Measurements from ENCODE around the gene CMSS1. TPM values are rescaled to one million over a fixed set of nuclear protein-coding genes. Genes with fewer than 3 reads are reported as not detected.

The CMSS1 gene
- total RNA-seq, 1 donor from 2014 or later = 56.3 TPM

GRCh38 chr3:100120693-100121092 is 303.0 kb downstream of the CMSS1 start:
- no peak overlapping the region for H3K27ac Mint-ChIP-seq
- no peaks in the 10 kb centered on the region for H3K9me3 ChIP-seq (ENCODE audit: low read depth)
- H3K4me3 ChIP-seq = no peak overlapping the region
- H3K9ac ChIP-seq = no peak overlapping the region
- no peak overlapping the region for H3K4me3 Mint-ChIP-seq
- no peaks in the 10 kb centered on the region for H3K27me3 ChIP-seq
- no peaks in the 10 kb centered on the region for H3K36me3 Mint-ChIP-seq
- no peaks in the 10 kb centered on the region for H3K36me3 ChIP-seq
- H3K4me2 ChIP-seq = no peak overlapping the region
- H3K27ac ChIP-seq = no peak overlapping the region
- no peak for DNase-seq (ENCODE audit: low spot score)
- H3K4me1 Mint-ChIP-seq = peaks cover 8% of the 10 kb centered on the region
- H3K79me2 ChIP-seq (ENCODE audit: low read depth) = no peaks in the 10 kb centered on the region
- H3K27me3 Mint-ChIP-seq (ENCODE audit: insufficient read depth, low read depth) = no peaks in the 10 kb centered on the region
- H3K4me1 ChIP-seq = peaks cover 12% of the 10 kb centered on the region
- H4K20me1 ChIP-seq (ENCODE audit: low read depth) = no peaks in the 10 kb centered on the region
- no peak for TF ChIP-seq EZH2 (IDR thresholded peaks at IDR 0.05)
- TF ChIP-seq EZH2phosphoT487 (IDR thresholded peaks at IDR 0.05) = no peak
- TF ChIP-seq CTCF (IDR thresholded peaks at IDR 0.05) = no peak
- no peak overlapping the region for H2AFZ ChIP-seq (replicated peaks)
- H3K9me3 Mint-ChIP-seq = no peaks in the 10 kb centered on the region
- H3F3A ChIP-seq (ENCODE audit: low read depth) = no peaks in the 10 kb centered on the region

DNA sequence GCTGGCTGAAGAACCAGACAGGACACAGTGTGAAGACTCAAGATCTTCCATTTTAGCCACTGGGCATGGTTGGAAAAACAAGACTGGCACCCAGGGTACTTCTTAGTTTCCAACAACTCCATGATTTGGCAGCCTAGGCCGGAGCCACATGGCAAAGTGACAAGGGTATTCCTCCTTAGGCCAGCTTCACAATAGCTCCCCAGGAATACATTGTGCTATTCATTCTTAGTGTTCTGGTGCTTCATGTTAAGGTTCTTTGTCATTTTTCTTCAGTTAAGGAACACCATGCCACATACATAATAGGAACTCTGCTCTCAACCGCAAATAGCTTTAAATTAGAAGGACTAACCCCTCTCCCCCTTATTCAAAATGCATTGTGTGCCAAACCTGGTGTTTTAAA is 304.7 kb downstream of the CMSS1 start:
- H3K36me3 ChIP-seq = no peaks in the 10 kb centered on the region
- peaks cover 12% of the 10 kb centered on the region for H3K4me1 ChIP-seq
- Mint-ChIP-seq H3K36me3 (no peaks in the 10 kb centered on the region), H3K4me1 (peaks cover 8% of the 10 kb centered on the region), H3K27ac (no peak overlapping the region), H3K27me3 (ENCODE audit: insufficient read depth, low read depth) (no peaks in the 10 kb centered on the region), H3K4me3 (no peak overlapping the region), H3K9me3 (no peaks in the 10 kb centered on the region)
- H4K20me1 ChIP-seq (ENCODE audit: low read depth) = no peaks in the 10 kb centered on the region
- H3K9ac ChIP-seq = no peak overlapping the region
- peak; percentile 35 for DNase-seq (ENCODE audit: low spot score)
- no peak overlapping the region for H3K4me3 ChIP-seq
- H3F3A ChIP-seq (ENCODE audit: low read depth) = no peaks in the 10 kb centered on the region
- H3K27me3 ChIP-seq = no peaks in the 10 kb centered on the region
- no peaks in the 10 kb centered on the region for H3K79me2 ChIP-seq (ENCODE audit: low read depth)
- H3K27ac ChIP-seq = peak overlapping the region; percentile 31
- no peak overlapping the region for H2AFZ ChIP-seq (replicated peaks)
- no peaks in the 10 kb centered on the region for H3K9me3 ChIP-seq (ENCODE audit: low read depth)
- H3K4me2 ChIP-seq = no peak overlapping the region
- TF ChIP-seq EZH2phosphoT487 (IDR thresholded peaks at IDR 0.05) (no peak), EZH2 (IDR thresholded peaks at IDR 0.05) (no peak), CTCF (IDR thresholded peaks at IDR 0.05) (no peak)

DNA sequence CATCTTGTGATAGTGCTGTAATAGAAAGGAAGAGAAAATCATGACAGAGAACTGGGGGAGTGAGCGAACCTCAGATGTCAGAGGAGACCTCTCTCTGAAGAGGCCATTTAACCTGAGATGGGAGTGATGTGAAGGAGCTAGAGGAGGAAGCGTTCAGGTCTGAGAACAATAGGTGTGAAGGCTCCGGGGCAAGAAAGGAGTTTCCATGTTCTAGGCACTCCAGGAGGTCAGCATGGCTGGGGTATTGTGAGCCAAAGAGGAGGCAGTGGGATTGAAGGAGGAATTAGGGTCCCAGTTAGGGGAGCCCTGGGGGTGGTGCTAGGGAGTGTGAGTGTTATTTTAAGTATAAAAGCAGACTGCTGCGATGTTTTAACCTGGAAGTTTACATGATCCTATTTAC is 305.4 kb downstream of the CMSS1 start:
- H3K27ac Mint-ChIP-seq = no peak overlapping the region

More for the DNA sequence above, 305.4 kb downstream of the CMSS1 start:
- Histone ChIP-seq H3K27me3 (no peaks in the 10 kb centered on the region), H3K4me3 (no peak overlapping the region), H3K36me3 (no peaks in the 10 kb centered on the region), H3F3A (ENCODE audit: low read depth) (no peaks in the 10 kb centered on the region), H4K20me1 (ENCODE audit: low read depth) (no peaks in the 10 kb centered on the region), H3K4me1 (peaks cover 12% of the 10 kb centered on the region), H3K4me2 (no peak overlapping the region), H3K79me2 (ENCODE audit: low read depth) (no peaks in the 10 kb centered on the region), H3K27ac (no peak overlapping the region), H3K9me3 (ENCODE audit: low read depth) (no peaks in the 10 kb centered on the region), H3K9ac (no peak overlapping the region), H2AFZ (replicated peaks) (no peak overlapping the region)
- DNase-seq (ENCODE audit: low spot score) = no peak
- H3K27me3 Mint-ChIP-seq (ENCODE audit: insufficient read depth, low read depth) = no peaks in the 10 kb centered on the region
- H3K4me1 Mint-ChIP-seq = peaks cover 8% of the 10 kb centered on the region
- H3K4me3 Mint-ChIP-seq = no peak overlapping the region
- no peaks in the 10 kb centered on the region for H3K36me3 Mint-ChIP-seq
- no peaks in the 10 kb centered on the region for H3K9me3 Mint-ChIP-seq
- TF ChIP-seq CTCF (IDR thresholded peaks at IDR 0.05) (no peak), EZH2 (IDR thresholded peaks at IDR 0.05) (no peak), EZH2phosphoT487 (IDR thresholded peaks at IDR 0.05) (no peak)

Measured in neural progenitor cell (in vitro differentiated cells).